OCI-M1 (cell line): Measurements from ENCODE around the gene LIPH.
"Not testable (repeated sequence)": the region's sequence is repeated elsewhere in the genome, so short reads cannot be mapped to it uniquely, and the experiment has no call there.

Experiments
- DNase-seq: peaks from one replicate; lab custom pipeline; 2025; lab: John Stamatoyannopoulos, UW

Gene LIPH

DNA sequence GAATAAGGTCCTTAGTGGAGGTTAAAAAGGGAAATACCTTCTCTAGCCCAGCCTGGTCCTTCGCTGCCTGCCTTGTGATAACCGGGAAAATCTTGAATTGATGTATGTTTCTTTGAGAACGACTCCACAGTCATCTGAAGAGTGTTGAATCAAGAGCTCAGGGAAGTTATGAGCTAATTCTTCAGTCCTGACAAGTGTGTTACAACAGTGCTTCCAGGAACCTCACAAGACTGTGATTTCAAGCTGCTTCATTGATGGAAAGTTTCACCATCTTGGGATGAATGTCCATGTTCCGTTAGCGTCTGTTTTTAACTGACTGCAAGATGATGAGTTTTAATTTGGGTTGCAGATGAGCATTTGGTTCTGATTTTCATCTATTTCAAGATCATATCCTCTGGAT lies 66.0 kb downstream of the LIPH start:
- DNase-seq, result no peak

DNA sequence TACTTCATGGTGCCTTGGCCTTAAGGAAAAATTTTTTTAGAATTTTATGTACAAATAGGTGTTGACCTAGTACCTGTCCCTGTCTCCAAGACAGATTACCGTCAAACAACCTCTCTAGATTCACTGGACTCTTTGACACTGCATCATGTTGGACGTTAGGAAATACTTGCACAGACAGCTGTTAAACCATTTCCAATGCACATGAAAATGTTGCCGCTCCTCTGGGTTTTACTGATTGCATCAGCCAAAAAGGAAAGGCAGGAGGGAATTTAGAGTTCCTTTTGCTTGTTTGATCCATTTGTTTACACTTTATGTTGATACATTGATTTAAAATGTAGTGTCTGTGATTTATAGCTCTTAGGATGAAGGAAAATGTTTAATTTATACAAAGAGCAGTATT lies 68.1 kb downstream of the LIPH start:
- DNase-seq, result no peak

DNA sequence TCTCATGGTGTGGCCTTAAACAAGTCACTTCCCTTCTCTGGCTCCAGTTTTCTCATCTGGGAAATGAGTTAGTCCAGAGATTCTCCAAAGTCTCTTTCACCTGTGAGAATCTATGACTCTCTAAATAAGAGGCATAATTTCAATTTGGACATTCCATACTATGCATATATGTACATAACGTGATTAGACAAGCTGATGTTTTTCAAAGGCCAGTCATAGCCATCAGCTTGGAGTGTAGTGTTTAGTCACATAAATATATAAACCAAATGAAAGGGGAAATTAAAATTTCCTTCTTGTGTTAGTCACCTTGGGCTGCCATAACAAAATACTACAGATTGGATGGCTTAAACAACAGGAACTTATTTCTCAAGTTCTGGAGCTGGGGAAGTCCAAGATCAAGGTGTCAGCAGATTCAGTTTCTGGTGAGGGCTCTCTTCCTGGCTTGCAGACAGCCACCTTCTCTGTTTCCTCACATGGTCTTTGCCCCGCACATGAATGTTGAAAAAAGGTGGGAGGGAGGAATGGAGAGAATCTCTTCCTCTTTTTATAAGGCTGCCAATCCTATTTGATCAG lies 72.9 kb downstream of the LIPH start:
- no peak for DNase-seq

DNA sequence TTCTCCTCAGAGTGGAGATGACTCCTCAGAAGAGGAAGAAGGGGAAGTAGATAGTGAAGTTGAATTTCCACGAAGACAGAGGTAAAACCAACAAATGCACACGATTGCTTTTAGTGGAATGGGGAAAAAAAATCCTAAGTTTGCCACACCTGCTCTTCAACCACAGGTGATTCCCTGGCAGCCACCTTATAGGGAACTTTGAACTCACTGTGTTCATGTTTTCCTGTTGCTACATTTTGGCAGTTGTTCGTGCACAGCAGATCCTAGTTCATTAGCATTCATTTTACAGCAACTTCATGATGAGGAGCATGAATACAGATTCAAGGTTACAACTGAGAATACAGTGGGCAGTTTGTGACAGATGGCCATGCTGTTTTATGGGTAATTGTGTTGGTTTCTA lies 75.1 kb downstream of the LIPH start:
- DNase-seq, result no peak

DNA sequence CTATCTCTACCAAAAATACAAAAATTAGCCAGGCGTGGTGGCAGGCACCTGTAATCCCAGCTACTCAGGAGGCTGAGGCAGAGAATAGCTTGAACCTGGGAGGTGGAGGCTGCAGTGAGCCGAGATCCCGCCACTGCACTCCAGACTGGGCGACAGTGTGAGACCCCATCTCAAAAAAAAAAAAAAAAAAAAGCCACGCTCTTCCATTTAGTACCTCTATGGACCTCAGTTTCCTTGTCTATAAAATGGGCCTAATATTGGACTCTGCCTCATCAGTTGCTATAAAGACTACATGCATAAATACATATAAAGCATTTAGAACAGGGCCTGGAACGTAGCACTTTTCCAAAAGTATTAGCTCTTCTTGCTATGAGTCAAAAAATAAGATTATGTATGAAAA lies 77.5 kb downstream of the LIPH start:
- not testable (repeated sequence) for DNase-seq

DNA sequence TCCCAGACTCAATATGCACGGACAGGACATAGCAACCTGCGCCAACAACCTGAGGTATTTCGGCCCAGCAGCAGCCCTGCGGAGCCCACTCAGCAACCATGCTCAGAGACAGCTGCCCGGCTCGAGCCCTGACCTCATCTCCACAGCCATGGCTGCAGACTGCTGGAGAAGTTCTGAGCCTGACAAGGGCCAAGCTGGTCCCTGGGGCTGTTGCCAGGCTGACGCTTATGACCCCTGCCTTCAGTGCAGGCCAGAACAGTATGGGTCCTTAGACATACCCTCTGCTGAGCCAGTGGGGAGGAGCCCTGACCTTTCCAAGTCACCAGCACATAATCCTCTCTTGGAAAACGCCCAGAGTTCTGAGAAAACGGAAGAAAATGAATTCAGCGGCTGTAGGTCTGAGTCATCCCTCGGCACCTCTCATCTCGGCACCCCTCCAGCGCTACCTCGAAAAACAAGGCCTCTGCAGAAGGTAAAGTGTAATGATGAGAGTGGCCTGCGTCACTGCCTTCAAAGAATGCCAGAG lies 79.0 kb downstream of the LIPH start:
- DNase-seq, result peak; percentile 91

DNA sequence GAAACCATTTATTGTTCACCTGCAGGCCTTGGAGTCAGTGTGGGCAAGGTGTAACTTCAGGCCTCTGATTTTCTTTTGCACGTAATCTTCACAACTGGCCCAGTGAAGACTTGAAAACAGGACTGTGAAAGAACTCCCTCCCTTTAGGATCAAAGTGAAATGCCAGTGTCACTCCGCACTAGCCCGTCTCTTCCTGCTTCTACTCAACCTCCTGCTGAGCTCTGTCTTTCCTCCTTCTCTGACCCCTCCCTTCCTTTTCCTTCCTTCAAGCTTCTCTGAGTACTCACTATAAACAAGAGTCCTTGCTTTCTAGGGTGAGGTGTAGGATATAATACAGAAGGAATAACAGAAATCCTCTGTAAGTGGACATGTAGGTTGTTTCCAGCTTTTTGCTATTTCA lies 82.1 kb downstream of the LIPH start:
- DNase-seq, result no peak

DNA sequence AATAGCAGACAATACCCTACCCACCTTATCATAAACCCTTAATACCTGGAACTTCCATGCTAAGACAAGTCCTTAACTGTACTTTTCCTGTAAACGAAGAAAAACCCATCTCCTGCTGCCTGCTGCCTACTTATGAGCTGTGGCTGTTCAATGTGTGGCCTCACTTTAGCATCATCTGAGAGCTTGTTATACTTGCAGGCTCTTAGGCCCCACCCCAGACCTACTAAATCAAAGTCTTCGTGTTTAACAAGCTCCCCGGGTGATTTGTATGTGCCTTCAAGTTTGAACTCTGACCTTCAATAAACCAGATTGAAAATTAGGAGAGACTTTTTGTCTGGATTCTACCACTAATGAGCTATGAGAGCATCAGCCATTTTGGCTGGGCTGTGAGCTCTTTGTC lies 82.8 kb downstream of the LIPH start:
- no peak for DNase-seq

DNA sequence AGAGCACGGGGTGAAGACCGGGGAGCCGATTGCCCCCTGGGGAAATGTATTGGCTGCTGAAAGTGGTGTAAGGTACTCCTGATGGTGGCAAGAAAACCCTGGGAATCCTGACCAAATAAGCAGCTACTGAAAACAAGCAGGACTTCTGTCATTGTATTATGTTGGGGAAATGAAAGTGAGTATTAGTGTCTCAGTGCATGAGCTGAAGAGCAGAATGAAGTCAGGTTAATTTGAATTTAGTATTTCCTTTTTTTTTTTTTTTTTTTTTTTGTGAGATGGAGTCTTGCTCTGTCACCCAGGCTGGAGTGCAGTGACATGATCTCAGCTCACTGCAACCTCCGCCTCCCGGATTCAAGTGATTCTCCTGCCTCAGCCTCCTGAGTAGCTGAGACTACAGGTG lies 86.3 kb downstream of the LIPH start:
- DNase-seq, result not testable (repeated sequence)

DNA sequence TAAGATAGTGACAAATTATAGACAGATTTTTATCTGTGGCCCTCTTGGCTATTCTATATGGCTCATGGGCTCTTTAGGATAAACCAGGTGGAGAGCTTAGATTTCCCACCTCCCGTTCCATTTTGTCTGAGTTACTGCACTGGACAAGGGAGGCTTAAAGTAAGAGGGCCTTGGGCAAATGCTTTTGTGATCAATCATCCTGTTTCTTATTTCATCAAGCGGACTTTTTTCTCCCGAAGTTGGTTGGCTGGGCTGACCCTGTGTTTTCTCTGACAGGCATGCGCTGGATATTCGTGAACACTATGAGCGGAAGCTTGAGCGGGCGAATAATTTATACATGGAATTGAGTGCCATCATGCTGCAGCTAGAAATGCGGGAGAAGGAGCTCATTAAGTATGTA lies 86.9 kb downstream of the LIPH start:
- no peak for DNase-seq

DNA sequence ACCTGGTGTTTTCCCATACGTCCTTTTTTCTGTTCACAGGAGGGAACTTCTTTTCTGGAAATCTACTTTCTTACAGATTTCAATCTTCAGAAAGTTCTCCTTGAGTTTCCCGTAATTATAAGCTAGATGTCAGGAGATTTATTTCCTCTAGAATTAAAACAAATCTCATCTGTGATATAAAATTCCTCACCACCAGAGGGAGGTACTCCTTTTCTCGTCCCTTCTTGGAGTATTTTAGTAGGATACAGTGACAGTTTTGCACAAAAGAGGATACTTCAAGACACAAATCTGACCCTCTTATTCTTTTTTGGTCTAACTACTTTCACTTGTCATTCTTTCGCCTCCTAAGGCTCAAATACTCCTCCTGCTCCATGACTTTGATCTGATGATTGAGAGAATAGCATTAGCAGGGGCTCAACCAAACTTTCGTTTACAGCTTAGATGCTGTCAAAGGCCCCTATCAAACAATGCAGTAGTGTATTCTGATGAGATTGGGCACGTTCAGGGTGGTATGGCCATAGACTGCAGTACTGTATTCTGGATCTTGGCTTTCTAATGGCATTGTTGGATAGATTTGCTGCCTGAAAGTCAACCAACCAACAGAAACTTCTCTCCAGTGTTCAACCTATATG lies 91.6 kb downstream of the LIPH start:
- DNase-seq, result peak; percentile 33

DNA sequence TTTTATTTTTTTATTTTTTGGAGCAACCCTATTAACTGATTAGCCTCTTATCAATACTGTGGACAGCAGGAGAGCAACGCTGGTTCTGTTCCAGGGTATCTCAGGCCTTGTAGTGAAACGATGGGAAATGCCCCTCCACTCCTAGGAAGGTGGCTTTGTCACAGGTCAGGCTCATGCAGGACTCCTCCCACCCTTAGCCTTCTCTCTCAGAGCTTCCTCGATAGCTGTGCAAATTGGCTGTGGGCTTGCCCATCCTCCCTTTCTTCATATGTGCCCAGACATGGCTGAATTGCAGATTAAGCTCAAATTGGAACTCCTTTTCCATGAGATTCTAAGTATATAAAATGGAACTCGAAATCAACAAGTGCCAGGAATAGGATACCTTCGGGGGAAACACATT lies 92.1 kb downstream of the LIPH start:
- no peak for DNase-seq

DNA sequence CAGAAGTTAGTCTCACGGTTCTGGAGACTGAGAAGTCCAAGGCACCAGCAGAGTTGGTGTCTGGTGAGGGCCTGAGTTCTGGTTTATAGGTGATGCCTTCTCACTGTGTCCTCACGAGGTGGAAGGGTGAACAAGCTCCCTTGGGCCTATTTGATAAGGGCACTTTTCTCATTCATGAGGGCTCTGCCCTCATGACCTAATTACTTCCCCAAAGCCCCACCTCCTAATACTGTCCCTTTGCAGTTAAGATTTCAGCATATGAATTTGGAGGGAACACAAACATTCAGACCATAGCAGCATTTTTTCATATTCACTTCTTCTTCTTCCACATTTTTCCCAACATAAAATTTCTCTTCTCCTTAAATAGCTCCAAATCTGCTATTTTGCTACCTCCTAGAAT lies 95.0 kb downstream of the LIPH start:
- no peak for DNase-seq
